ENCODE data around the gene FATE1. TPM values are rescaled to one million over a fixed set of nuclear protein-coding genes. Genes with fewer than 3 reads are reported as not detected.

Gene FATE1
- total RNA-seq, 2 experiments from 2014 or later: not detected

GRCh38 chrX:151697522-151697921 lies 18.3 kb upstream of the FATE1 start:
- TF ChIP-seq, protein P1, sequence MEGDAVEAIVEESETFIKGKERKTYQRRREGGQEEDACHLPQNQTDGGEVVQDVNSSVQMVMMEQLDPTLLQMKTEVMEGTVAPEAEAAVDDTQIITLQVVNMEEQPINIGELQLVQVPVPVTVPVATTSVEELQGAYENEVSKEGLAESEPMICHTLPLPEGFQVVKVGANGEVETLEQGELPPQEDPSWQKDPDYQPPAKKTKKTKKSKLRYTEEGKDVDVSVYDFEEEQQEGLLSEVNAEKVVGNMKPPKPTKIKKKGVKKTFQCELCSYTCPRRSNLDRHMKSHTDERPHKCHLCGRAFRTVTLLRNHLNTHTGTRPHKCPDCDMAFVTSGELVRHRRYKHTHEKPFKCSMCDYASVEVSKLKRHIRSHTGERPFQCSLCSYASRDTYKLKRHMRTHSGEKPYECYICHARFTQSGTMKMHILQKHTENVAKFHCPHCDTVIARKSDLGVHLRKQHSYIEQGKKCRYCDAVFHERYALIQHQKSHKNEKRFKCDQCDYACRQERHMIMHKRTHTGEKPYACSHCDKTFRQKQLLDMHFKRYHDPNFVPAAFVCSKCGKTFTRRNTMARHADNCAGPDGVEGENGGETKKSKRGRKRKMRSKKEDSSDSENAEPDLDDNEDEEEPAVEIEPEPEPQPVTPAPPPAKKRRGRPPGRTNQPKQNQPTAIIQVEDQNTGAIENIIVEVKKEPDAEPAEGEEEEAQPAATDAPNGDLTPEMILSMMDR (IDR thresholded peaks at IDR 0.05): no peak
- Histone ChIP-seq H3K36me3 (ENCODE audit: insufficient read depth, low read length) (no peaks in the 10 kb centered on the region), H3K27me3 (ENCODE audit: control insufficient read depth in 1 of 2, insufficient read depth in 2 of 2, low read length in 2 of 2) (no peaks in the 10 kb centered on the region), H3K4me3 (ENCODE audit: low read length) (no peak overlapping the region), H3K9me3 (ENCODE audit: control insufficient read depth in 1 of 2, insufficient read depth in 1 of 2, low read length in 2 of 2) (no peaks in the 10 kb centered on the region), H3K4me1 (ENCODE audit: insufficient read depth, low read length) (no peaks in the 10 kb centered on the region), H3K27ac (ENCODE audit: low read depth in 1 of 2, low read length in 2 of 2) (no peak overlapping the region)
- Mint-ChIP-seq H3K27ac (no peak overlapping the region), H3K36me3 (ENCODE audit: low read depth) (no peaks in the 10 kb centered on the region), H3K27me3 (peaks cover 24% of the 10 kb centered on the region), H3K4me1 (ENCODE audit: low read depth) (no peaks in the 10 kb centered on the region), H3K4me3 (no peak overlapping the region), H3K9me3 (no peaks in the 10 kb centered on the region)
- POLR2A ChIA-PET: no interaction called here
- CTCF ChIA-PET: no interaction called here
- ATAC-seq (ENCODE audit: poor library complexity) (no peak), DNase-seq (no peak)
- intact Hi-C loops (cut with DNase I, micrococcal nuclease): no loop called here

DNA sequence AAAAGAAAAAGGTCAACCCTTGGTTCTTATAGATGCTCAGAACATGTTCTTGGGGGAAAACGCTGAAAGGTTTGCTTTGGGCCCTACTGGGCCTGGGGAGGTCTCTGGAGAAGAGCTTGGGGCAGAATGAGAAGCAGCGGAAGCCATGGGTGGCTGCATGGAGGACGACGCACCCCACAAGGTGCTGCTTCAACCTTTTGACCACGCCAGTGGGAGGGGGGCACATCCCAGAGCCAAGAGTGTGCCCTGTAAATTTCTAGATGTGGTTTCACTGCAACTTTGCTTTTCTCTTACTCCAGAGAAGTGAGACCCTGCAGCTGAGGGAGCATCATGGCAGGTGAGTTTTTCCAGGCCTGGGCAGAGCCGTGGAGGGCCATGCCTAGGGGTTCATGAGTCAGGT lies 17.4 kb upstream of the FATE1 start:
- intact Hi-C loops (cut with DNase I, micrococcal nuclease): no loop called here
- H3K9me3 ChIP-seq (ENCODE audit: control insufficient read depth in 1 of 2, insufficient read depth in 1 of 2, low read length in 2 of 2): no peaks in the 10 kb centered on the region
- POLR2A ChIA-PET: no interaction called here
- DNase-seq: no peak
- H3K4me1 ChIP-seq (ENCODE audit: insufficient read depth, low read length): no peaks in the 10 kb centered on the region
- H3K4me3 ChIP-seq (ENCODE audit: low read length): no peak overlapping the region
- H3K27ac ChIP-seq (ENCODE audit: low read depth in 1 of 2, low read length in 2 of 2): no peak overlapping the region
- H3K27me3 Mint-ChIP-seq: peaks cover 17% of the 10 kb centered on the region
- H3K27ac Mint-ChIP-seq: no peak overlapping the region
- CTCF ChIA-PET: no interaction called here
- no peaks in the 10 kb centered on the region for H3K36me3 ChIP-seq (ENCODE audit: insufficient read depth, low read length)
- ATAC-seq (ENCODE audit: poor library complexity): no peak
- H3K4me1 Mint-ChIP-seq (ENCODE audit: low read depth): no peaks in the 10 kb centered on the region
- no peaks in the 10 kb centered on the region for H3K36me3 Mint-ChIP-seq (ENCODE audit: low read depth)
- H3K9me3 Mint-ChIP-seq: no peaks in the 10 kb centered on the region
- H3K4me3 Mint-ChIP-seq: no peak overlapping the region
- H3K27me3 ChIP-seq (ENCODE audit: control insufficient read depth in 1 of 2, insufficient read depth in 2 of 2, low read length in 2 of 2): no peaks in the 10 kb centered on the region
- TF ChIP-seq, protein P1 (IDR thresholded peaks at IDR 0.05): no peak

GRCh38 chrX:151699746-151700145 lies 16.1 kb upstream of the FATE1 start:
- Mint-ChIP-seq H3K27ac (no peak overlapping the region), H3K36me3 (ENCODE audit: low read depth) (no peaks in the 10 kb centered on the region), H3K4me1 (ENCODE audit: low read depth) (no peaks in the 10 kb centered on the region), H3K27me3 (peaks cover 13% of the 10 kb centered on the region), H3K4me3 (no peak overlapping the region), H3K9me3 (no peaks in the 10 kb centered on the region)
- Histone ChIP-seq H3K9me3 (ENCODE audit: control insufficient read depth in 1 of 2, insufficient read depth in 1 of 2, low read length in 2 of 2) (no peaks in the 10 kb centered on the region), H3K36me3 (ENCODE audit: insufficient read depth, low read length) (no peaks in the 10 kb centered on the region), H3K4me1 (ENCODE audit: insufficient read depth, low read length) (no peaks in the 10 kb centered on the region), H3K27ac (ENCODE audit: low read depth in 1 of 2, low read length in 2 of 2) (no peak overlapping the region), H3K27me3 (ENCODE audit: control insufficient read depth in 1 of 2, insufficient read depth in 2 of 2, low read length in 2 of 2) (no peaks in the 10 kb centered on the region), H3K4me3 (ENCODE audit: low read length) (no peak overlapping the region)
- ChIA-PET CTCF (no interaction called here), POLR2A (no interaction called here)
- intact Hi-C loops (cut with DNase I, micrococcal nuclease): no loop called here
- TF ChIP-seq, protein P1 (IDR thresholded peaks at IDR 0.05): no peak
- no peak for ATAC-seq (ENCODE audit: poor library complexity)
- no peak for DNase-seq

All from CD4-positive, alpha-beta T cell (primary cell).